ENCODE results near the gene BCL2A1.
A peak's percentile ranks its signal among the peaks of the same experiment; 100 is the strongest.
"Not testable (repeated sequence)": the region's sequence is repeated elsewhere in the genome, so short reads cannot be mapped to it uniquely, and the experiment has no call there.

BCL2A1 gene

GRCh38 chr15:79918278-79918677 is 52.7 kb downstream of the BCL2A1 start:
- peaks cover 36% of the 10 kb centered on the region for H3K36me3 ChIP-seq
- peaks cover 59 to 78% of the 10 kb centered on the region in 2 experiments for H3K4me1 ChIP-seq (ENCODE audit: control insufficient read depth in 1 of 2, insufficient read depth in 1 of 2, low read depth in 1 of 2, low read length in 1 of 2)
- peak overlapping the region; percentile 68 for H3K27ac ChIP-seq
- no peak overlapping the region for H3K4me3 ChIP-seq (ENCODE audit: low read depth in 1 of 2, low read length in 1 of 2)
- TF ChIP-seq CTCF (IDR thresholded peaks at IDR 0.05) = no peak
- H3K9me3 ChIP-seq = no peaks in the 10 kb centered on the region
- H3K27me3 ChIP-seq = no peaks in the 10 kb centered on the region

- Histone ChIP-seq H3K4me3 (ENCODE audit: low read depth in 1 of 2, low read length in 1 of 2) (peak overlapping the region in 1 of 2 experiments; percentile 8), H3K27me3 (no peaks in the 10 kb centered on the region), H3K36me3 (peaks cover 45% of the 10 kb centered on the region), H3K27ac (peak overlapping the region; percentile 68), H3K9me3 (no peaks in the 10 kb centered on the region), H3K4me1 (ENCODE audit: control insufficient read depth in 1 of 2, insufficient read depth in 1 of 2, low read depth in 1 of 2, low read length in 1 of 2) (peaks cover 48 to 77% of the 10 kb centered on the region in 2 experiments)
- no peak for TF ChIP-seq CTCF (IDR thresholded peaks at IDR 0.05)
These were observed 54.4 kb downstream of the BCL2A1 start for GRCh38 chr15:79916502-79917132.

- Histone ChIP-seq H3K36me3 (peaks cover 44% of the 10 kb centered on the region), H3K4me1 (ENCODE audit: control insufficient read depth in 1 of 2, insufficient read depth in 1 of 2, low read depth in 1 of 2, low read length in 1 of 2) (peaks cover 46 to 77% of the 10 kb centered on the region in 2 experiments), H3K4me3 (ENCODE audit: low read depth in 1 of 2, low read length in 1 of 2) (peak overlapping the region in 1 of 2 experiments; percentile 6), H3K27ac (peak overlapping the region; percentile 68)
- H3K27me3 ChIP-seq, H3K9me3 ChIP-seq: not testable (repeated sequence)
These were observed 55.1 kb downstream of the BCL2A1 start for GRCh38 chr15:79915776-79916501.

GRCh38 chr15:79914728-79915127 is 56.3 kb downstream of the BCL2A1 start:
- H3K4me3 ChIP-seq (ENCODE audit: low read depth in 1 of 2, low read length in 1 of 2) = peak overlapping the region in 1 of 2 experiments; percentile 6
- peaks cover 34% of the 10 kb centered on the region for H3K36me3 ChIP-seq
- H3K27ac ChIP-seq = peak overlapping the region; percentile 68
- H3K9me3 ChIP-seq = no peaks in the 10 kb centered on the region
- TF ChIP-seq CTCF (IDR thresholded peaks at IDR 0.05) = no peak
- H3K4me1 ChIP-seq (ENCODE audit: control insufficient read depth in 1 of 2, insufficient read depth in 1 of 2, low read depth in 1 of 2, low read length in 1 of 2) = peaks cover 50 to 77% of the 10 kb centered on the region in 2 experiments
- H3K27me3 ChIP-seq = no peaks in the 10 kb centered on the region
